Measurements from ENCODE around the gene DPYSL5.

GRCh38 chr2:26913999-26914658 lies 66.2 kb downstream of the DPYSL5 start:
- TF ChIP-seq CTCF (IDR thresholded peaks at IDR 0.05) (no peak), POLR2A (IDR thresholded peaks at IDR 0.05) (no peak)
